Motor neuron (in vitro differentiated cells): ENCODE measurements around the gene VSTM2B. TPM values are rescaled to one million over a fixed set of nuclear protein-coding genes. Genes with fewer than 3 reads are reported as not detected.
"Not testable (repeated sequence)": the region's sequence is repeated elsewhere in the genome, so short reads cannot be mapped to it uniquely, and the experiment has no call there.

ENCODE experiments used
- ATAC-seq, 8 experiments: fragments of 200-7000 bp; cut with Tn5 transposase; replicated peaks in 6 of 8; 2 replicates each; pipeline ENCODE4 v1.8.0; 2021; ENCODE audit warnings: mild to moderate bottlenecking in 8 of 8, moderate library complexity in 8 of 8
- H3K27ac ChIP-seq, 2 donors: fragments of 250-450 bp; sonication (Bioruptor Pico); 2 replicates each; pipeline ENCODE4 v1.9.0; 2021; ENCODE audit warnings: antibody characterized with exemption in 2 of 2, mild to moderate bottlenecking in 2 of 2, moderate library complexity in 1 of 2
- H3K4me1 ChIP-seq, 2 donors: fragments of 250-450 bp; sonication (Bioruptor Pico); replicated peaks in 1 of 2; 2 replicates each; pipeline ENCODE4 v1.6.1; 2021; ENCODE audit warnings: antibody characterized with exemption in 2 of 2, mild to moderate bottlenecking in 2 of 2, moderate library complexity in 1 of 2
- H3K4me3 ChIP-seq, 5 donors: fragments of 250-450 bp; sonication (Bioruptor Pico); 2 replicates each; pipeline ENCODE4 v1.9.0; 2021; ENCODE audit warnings: antibody characterized with exemption in 5 of 5, mild to moderate bottlenecking in 5 of 5, moderate library complexity in 4 of 5
- WGBS, 10 experiments: fragments of 450-650 bp; shearing (Covaris generic); methylation state at CpG; one replicate each; pipeline ENCODE4 v1.0.0; 2022; 5-methylcytosine and 5-hydroxymethylcytosine counted together
- in situ Hi-C, 9 experiments: fragments of 400-800 bp; cut with MboI; loops; one replicate each; pipeline ENCODE4 v1.15.0; 2021; ENCODE audit warnings: low sequenced_read_pairs in 9 of 9, low pct_unique_long_range_greater_than_20kb in 2 of 9; ENCODE audit not compliant: unreplicated experiment in 9 of 9
- total RNA-seq, 8 experiments: library from RNA; unstranded; fragments of 300-600 nt; gene quantifications; 2 replicates each; pipeline versions ENCODE4 v1.2.3 to v1.2.4, GENCODE V29; 2022

Gene VSTM2B
- total RNA-seq, 8 experiments from 2014 or later: 0.31 to 8.8 (median 7.2) TPM; not detected in 2

DNA sequence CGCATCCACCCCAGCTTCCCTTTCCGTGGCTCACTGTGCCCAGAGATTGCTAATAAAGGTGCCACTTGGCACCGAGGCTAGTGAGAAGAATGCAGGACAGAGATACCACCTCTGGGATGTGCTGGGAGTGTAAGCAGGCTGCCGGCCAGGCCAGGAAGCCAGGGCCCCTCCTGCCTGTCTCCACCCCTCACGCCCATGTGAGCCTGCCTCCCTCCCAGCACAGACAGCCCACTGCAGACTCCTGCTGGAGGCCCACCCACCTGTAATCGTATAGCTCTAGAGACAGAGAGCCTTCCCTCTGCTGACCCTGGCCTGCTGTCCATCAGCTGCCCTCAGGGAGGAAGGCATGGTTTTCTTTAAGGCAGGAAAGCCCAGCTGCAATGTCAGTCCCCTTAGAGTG is 13.9 kb downstream of the VSTM2B start:
- in situ Hi-C loops: no loop called here
- Histone ChIP-seq H3K27ac (no peak overlapping the region), H3K4me1 (peaks cover 17 to 19% of the 10 kb centered on the region in 2 donors), H3K4me3 (no peak overlapping the region)
- ATAC-seq: peak in 5 of 8 experiments; percentile 15 to 59 (median 50)
- 0 to 51% (median 40%) methylated on average over 1 to 5 of the region's 6 CpGs; no CpG with 5 or more reads in 3 of the 10 experiments for WGBS, 10 experiments

DNA sequence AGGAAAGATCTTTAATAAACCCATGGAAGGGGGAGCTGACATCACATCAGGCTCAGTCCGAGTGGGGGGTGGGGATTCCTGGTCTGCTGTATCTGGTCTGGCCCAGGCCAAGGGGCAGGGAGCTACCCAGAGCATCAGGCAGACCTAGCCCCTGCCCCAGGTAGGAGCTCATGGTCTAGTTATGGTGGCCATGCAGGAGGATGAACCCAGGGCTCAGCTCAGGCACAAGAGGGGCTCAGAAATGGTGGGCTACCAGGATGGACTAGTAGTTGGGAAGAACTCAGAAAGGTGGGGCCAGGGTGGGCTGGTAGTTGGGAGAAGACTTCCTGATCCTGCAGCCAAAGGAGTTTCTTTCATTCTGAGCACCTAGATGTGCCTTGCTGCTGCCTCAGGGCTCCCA is 14.3 kb downstream of the VSTM2B start:
- in situ Hi-C loops: no loop called here
- 40 to 67% methylated on average over 1 of the region's 1 CpG; no CpG with 5 or more reads in 8 of the 10 experiments for WGBS, 10 experiments
- peak in 2 of 8 experiments; percentile 12 to 51 for ATAC-seq
- Histone ChIP-seq H3K27ac (no peak overlapping the region), H3K4me1 (peaks cover 13 to 14% of the 10 kb centered on the region in 2 donors), H3K4me3 (no peak overlapping the region)

DNA sequence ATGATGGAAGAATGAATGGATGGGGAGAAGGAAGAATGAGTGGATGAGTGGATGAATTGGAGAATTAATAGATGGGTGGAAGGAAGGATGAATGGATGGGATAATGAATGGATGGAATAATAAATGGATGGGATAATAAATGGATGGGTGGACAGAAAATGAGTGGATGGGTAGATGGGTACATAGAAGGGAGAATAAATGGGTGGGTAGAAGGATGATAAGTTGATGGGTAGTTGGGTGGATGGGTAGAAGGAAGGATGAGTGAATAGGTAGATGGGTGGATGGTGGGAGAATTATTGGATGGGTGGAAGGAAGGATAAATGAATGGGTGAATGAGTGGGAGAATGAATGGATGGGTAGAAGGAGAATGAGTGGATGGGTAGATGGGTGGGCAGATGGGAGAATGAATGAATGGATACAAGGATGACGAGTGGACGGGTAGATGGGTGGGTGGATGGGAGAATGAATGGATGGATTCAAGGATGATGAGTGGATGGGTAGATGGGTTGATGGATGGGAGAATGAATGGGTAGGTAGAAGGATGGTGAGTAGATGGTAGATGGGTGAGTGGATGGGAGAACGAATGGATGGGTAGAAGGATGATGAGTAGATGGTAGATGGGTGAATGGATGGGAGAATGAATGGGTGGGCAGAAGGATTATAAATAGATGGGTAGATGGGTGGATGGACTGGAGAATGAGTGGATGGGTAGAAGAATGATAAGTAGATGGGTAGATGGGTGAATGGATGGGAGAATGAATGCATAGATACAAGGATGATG is 15.9 kb downstream of the VSTM2B start:
- in situ Hi-C loops: no loop called here
- Histone ChIP-seq H3K4me3 (no peak overlapping the region), H3K4me1 (peaks cover 6 to 8% of the 10 kb centered on the region in 2 donors), H3K27ac (no peak overlapping the region)
- 17 to 100% (median 76%) methylated on average over 1 to 3 of the region's 3 CpGs; no CpG with 5 or more reads in 1 of the 10 experiments for WGBS, 10 experiments
- no peak for ATAC-seq

DNA sequence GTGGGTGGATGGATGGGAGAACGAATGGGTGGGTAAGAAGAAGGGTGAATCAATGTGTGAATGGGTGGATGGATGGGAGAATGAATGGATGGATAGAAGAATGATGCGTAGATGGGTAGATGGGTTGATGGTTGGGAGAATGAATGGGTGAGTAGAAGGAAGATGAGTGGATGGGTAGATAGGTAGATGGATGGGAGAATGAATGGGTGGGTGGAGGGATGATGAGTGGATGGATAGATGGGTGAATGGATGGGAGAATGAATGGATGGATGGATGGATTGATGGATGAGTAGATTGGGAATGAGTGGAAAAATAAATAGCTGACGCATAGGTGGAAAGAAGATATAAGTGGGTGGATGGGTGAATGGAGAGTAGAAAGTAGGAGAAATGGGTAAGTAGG is 16.5 kb downstream of the VSTM2B start:
- H3K4me1 ChIP-seq: peaks cover 0 to 3% of the 10 kb centered on the region in 2 donors
- ATAC-seq: no peak
- 37 to 94% (median 63%) methylated on average over 1 to 3 of the region's 3 CpGs for WGBS, 10 experiments
- in situ Hi-C loops: no loop called here
- no peak overlapping the region for H3K4me3 ChIP-seq
- no peak overlapping the region for H3K27ac ChIP-seq

DNA sequence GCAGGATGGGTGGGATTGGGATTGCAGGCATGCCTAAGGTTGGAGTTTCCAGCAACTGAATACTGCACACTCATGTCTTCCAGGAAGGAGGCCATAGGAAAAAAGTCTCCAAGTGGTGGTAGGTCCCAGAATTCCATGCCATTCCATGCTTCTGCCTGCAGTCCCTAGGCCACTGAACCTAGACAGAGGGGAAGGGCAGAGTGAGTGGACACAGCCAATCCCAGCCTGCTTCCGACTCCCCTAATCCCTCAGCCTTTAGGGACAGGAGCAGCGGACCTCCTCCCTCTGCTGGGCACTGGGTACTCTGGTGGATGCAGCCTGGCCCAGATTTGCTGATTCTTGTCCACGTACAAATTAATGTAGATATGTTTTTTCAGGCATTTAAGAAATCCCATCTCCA is 17.0 kb downstream of the VSTM2B start:
- peaks cover 0 to 3% of the 10 kb centered on the region in 2 donors for H3K4me1 ChIP-seq
- no peak overlapping the region for H3K27ac ChIP-seq
- WGBS, 10 experiments: 11 to 100% (median 80%) methylated on average over 1 to 3 of the region's 3 CpGs; no CpG with 5 or more reads in 5 of the 10 experiments
- no peak for ATAC-seq
- no peak overlapping the region for H3K4me3 ChIP-seq
- in situ Hi-C loops: no loop called here

DNA sequence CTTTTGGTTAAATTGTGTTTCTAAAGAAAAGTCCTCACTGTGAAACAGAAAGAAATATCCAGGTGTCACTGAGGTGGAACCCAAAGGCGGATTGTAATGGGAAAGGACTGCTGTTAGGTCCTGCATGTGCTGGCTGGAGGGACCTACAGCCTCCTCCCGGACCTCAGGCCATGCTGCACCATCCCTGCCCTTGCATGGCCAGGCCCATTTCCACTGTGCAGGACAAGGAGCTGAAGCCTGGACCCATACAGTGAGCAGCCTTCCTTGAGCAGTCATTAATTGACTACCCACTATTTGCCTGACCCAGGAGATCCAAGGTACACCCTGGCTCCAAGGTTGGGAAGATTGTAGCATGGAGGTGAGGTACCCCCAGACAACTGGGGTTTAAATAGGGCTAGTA is 17.6 kb downstream of the VSTM2B start:
- 0 to 100% (median 40%) methylated on average over 1 to 2 of the region's 2 CpGs; no CpG with 5 or more reads in 3 of the 10 experiments for WGBS, 10 experiments
- in situ Hi-C loops: no loop called here
- ATAC-seq: no peak
- H3K4me3 ChIP-seq: no peak overlapping the region
- H3K27ac ChIP-seq: no peak overlapping the region
- peaks cover 0 to 3% of the 10 kb centered on the region in 2 donors for H3K4me1 ChIP-seq

DNA sequence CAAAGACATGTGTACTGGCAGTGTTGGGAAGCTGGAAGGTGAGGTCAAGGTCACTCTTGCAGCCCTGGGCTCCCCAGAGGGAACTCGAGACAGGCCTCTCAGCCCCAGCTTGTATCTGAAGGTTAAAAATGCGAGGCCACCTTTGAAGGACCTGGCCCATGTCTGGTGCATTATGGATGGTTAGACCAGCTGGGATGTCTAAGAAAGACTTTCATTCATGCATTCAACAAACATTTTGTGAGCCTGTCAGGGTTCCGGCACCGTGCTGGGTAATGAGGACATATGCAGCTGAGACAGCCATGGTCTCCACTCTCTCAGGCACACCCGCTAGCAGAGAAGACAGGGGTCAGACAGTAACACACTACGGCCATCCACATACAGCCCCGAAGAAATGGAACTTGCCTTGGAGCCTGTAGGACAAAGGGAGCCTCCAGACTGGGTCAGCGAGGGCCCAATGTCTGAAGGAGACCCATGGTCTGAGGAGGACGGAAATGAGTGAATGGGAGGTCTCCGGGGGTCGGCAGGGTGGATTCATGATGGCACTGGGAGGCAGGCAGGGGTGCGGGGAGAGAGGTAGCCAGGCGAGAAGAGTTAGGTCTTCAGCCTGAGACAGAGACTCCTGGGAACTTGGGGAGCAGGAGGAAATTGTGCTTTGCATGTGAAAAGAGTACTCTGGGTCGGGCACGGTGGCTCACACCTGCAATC is 19.0 kb downstream of the VSTM2B start:
- Histone ChIP-seq H3K4me1 (no peaks in the 10 kb centered on the region), H3K4me3 (no peak overlapping the region), H3K27ac (no peak overlapping the region)
- WGBS, 10 experiments: 28 to 100% (median 90%) methylated on average over 1 to 9 of the region's 15 CpGs; no CpG with 5 or more reads in 1 of the 10 experiments
- in situ Hi-C loops: no loop called here
- ATAC-seq: no peak

DNA sequence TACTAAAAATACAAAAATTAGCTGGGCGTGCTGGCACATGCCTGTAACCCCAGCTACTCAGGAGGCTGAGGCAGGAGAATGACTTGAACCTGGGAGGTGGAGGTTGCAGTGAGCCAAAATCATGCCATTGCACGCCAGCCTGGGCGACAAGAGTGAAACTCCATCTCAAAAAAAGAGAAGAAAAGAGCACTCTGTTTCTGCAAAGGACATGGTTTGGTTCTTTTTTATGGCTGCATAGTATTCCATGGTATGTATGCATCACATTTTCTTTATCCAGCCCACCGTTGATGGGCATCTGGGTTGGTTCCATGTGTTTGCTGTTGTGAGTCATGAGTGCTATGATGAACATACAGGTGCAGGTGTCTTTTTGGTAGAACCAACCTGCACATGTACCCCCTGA is 19.7 kb downstream of the VSTM2B start:
- in situ Hi-C loops, H3K4me1 ChIP-seq, ATAC-seq, H3K27ac ChIP-seq, H3K4me3 ChIP-seq: not testable (repeated sequence)
- WGBS, 10 experiments: 0 to 100% (median 95%) methylated on average over 1 to 3 of the region's 4 CpGs; no CpG with 5 or more reads in 4 of the 10 experiments

DNA sequence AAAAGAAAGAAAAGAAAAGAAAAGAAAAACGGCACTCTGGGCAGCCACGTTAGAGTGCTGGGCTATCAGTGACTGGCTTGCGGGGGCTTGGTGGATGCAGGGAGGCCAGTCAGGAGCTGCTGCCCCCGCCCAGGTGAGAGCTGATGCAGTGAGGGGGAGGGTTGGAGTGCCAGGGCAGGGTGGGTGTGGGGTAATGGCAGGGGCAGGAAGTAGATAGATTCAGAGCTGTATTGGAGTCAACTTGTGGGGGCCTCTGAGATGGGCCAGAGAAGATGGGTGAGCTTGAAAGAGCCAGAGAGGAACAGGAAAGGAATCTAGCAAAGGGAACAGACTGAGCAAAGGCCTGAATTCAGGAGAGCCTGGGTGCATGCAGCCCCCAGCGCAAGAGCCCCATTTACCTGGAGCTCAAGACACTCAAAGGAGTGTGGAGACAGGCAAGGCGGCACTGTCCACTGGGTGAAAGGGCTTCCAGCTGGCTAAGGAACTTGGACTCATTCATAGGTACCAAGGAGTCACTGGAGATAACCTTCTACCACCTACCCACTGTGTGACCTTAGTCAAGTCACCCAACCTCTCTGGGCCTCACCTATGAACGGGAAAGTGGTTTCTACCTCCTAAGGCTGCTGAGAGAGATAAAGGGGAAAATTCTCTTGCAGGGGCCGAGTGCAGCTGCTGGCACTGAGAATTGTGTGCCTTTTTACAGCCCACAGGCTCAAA is 20.2 kb downstream of the VSTM2B start:
- no peak overlapping the region for H3K27ac ChIP-seq
- no peaks in the 10 kb centered on the region for H3K4me1 ChIP-seq
- 24 to 90% (median 80%) methylated on average over 1 to 5 of the region's 8 CpGs; no CpG with 5 or more reads in 3 of the 10 experiments for WGBS, 10 experiments
- H3K4me3 ChIP-seq: no peak overlapping the region
- in situ Hi-C loops: no loop called here
- ATAC-seq: no peak

DNA sequence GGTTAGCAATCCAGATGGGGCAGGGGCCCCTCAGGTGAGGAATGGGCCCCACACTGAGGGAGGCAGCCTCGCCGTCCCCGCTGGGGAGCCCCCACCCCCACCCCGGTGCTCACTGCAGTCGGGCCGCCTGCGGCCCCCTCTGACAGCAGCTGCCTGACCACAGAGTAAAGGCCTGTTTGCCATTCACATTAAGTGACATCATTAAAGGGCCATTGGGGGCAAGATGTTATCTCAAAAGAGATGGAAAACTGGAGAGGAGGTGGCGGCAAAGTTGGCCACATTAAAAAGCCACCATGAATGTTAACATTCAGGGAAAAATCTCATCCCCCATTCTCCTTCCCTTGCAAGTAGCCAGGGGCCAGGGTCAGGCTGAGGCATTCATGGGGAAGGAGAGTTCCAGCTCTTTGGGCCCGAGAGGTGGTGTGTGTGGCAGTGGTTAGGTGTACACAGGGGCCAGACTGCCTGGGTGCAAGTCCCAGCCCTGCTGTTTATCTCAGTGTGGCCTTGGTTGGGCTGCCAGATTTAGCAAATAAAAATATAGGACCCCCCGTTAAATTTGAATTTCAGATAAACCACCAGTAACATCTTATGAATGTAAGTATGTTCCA is 20.9 kb downstream of the VSTM2B start:
- WGBS, 10 experiments: 33 to 100% (median 82%) methylated on average over 1 to 2 of the region's 10 CpGs; no CpG with 5 or more reads in 4 of the 10 experiments
- in situ Hi-C loops: no loop called here

DNA sequence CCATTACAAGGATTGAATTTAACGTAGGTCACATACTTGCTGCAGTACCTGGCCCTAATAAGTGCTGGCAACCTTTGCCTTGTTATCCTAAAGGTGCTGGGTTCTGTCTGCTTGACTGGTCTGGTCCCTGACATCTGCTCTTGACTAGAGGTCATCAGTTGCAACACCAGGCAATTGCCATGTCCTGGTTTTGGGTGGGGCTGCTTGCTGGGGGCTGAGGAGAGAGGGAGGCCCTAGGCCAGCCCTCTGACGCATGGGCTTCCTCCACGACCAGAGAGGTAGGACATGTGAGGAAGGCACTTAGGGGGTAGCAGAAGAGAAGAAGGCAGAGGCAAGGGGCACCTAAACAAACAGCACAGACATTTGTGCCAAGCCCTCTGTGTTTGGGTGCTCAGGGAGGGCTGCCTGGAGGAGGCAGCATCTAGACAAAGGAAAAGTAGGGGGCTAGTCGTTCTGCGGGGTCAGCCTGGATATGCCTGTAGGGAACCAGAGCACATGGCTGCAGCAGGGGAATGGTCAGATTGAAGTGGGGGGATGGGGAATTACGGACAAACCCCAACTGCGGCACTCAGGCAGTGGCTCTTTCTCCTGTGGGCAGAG is 21.7 kb downstream of the VSTM2B start:
- H3K4me1 ChIP-seq: no peaks in the 10 kb centered on the region
- H3K27ac ChIP-seq: no peak overlapping the region
- WGBS, 10 experiments: 35 to 100% (median 80%) methylated on average over 1 to 7 of the region's 7 CpGs; no CpG with 5 or more reads in 3 of the 10 experiments
- in situ Hi-C loops: no loop called here
- H3K4me3 ChIP-seq: no peak overlapping the region
- ATAC-seq: no peak

More for the DNA sequence above, 20.9 kb downstream of the VSTM2B start:
- Histone ChIP-seq H3K27ac (no peak overlapping the region), H3K4me1 (no peaks in the 10 kb centered on the region), H3K4me3 (no peak overlapping the region)
- ATAC-seq: no peak

DNA sequence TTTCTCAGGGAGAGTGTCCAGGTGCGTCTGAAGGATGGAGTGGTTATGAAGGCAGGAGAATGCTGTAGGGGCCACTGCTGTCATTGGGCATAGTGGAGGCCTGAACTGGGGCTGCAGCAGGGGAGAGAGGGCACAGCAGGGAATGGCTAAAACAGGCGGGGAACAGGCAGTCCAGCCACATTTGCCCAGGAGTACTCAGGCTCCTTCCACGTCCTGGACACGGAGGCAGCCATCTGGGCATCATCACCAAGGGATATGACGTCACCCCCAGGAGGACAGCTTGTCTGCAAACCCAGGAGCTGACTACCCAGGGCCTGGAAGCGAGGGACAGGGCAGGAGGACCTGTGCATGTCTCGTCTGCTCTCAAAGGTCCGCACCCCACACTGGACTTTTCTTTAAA is 22.2 kb downstream of the VSTM2B start:
- in situ Hi-C loops: no loop called here
- Histone ChIP-seq H3K4me3 (no peak overlapping the region), H3K27ac (no peak overlapping the region), H3K4me1 (no peaks in the 10 kb centered on the region)
- peak in 2 of 8 experiments; percentile 32 to 66 for ATAC-seq
- 21 to 90% (median 70%) methylated on average over 1 to 6 of the region's 8 CpGs; no CpG with 5 or more reads in 3 of the 10 experiments for WGBS, 10 experiments
